Activated CD4-positive, alpha-beta T cell treated with anti-CD3 and anti-CD28 coated beads for 36 hours (primary cell): ENCODE data around the gene STARD13. TPM values are rescaled to one million over a fixed set of nuclear protein-coding genes. Genes with fewer than 3 reads are reported as not detected.

Experiments used
- ATAC-seq: fragments of 200-7000 bp; cut with Tn5 transposase; one replicate; pipeline ENCODE4 v1.10.0; 2021; ENCODE audit warnings: mild to moderate bottlenecking, moderate library complexity
- CTCF ChIA-PET: fragments of 350-600 bp; sonication (Branson Sonifier 250); formaldehyde crosslinking; loops from one replicate; lab custom pipeline; 2021; ENCODE audit warnings: antibody characterized with exemption; lab: Charles Lee
- POLR2A ChIA-PET: fragments of 350-600 bp; sonication (Branson Sonifier 250); formaldehyde crosslinking; loops from one replicate; lab custom pipeline; 2021; ENCODE audit warnings: antibody characterized with exemption, inconsistent platforms; lab: Charles Lee
- DNase-seq: peaks from one replicate; pipeline ENCODE4 v3.0.0-alpha.2; 2020
- H3K27ac Mint-ChIP-seq: one replicate; pipeline ENCODE4 v1.8.0; 2021; ENCODE audit warnings: mixed read lengths
- H3K27me3 Mint-ChIP-seq: one replicate; pipeline ENCODE4 v1.8.0; 2021; ENCODE audit warnings: mixed read lengths
- H3K36me3 Mint-ChIP-seq: one replicate; pipeline ENCODE4 v1.8.0; 2021; ENCODE audit warnings: low read depth, mixed read lengths
- H3K4me1 Mint-ChIP-seq: one replicate; pipeline ENCODE4 v1.8.0; 2021; ENCODE audit warnings: mixed read lengths
- H3K4me3 Mint-ChIP-seq: one replicate; pipeline ENCODE4 v1.8.0; 2021; ENCODE audit warnings: mild to moderate bottlenecking, moderate library complexity, mixed read lengths
- H3K9me3 Mint-ChIP-seq: one replicate; pipeline ENCODE4 v1.8.0; 2021; ENCODE audit warnings: low read depth, mixed read lengths
- intact Hi-C, 2 experiments: fragments of 100-400 bp; cut with DNase I in 1 of 2; cut with micrococcal nuclease in 1 of 2; formaldehyde crosslinking; loops; one replicate each; pipeline versions ENCODE4 v1.14.2 to v1.15.1; 2022 to 2024; cut with DNase I, micrococcal nuclease
- total RNA-seq, 2 experiments: library from RNA; stranded (reverse); gene quantifications; one replicate each; pipeline ENCODE4 v1.2.3, GENCODE V29; 2021

The STARD13 gene
- total RNA-seq, 2 experiments from 2014 or later, result 0.35 to 0.57 TPM

DNA sequence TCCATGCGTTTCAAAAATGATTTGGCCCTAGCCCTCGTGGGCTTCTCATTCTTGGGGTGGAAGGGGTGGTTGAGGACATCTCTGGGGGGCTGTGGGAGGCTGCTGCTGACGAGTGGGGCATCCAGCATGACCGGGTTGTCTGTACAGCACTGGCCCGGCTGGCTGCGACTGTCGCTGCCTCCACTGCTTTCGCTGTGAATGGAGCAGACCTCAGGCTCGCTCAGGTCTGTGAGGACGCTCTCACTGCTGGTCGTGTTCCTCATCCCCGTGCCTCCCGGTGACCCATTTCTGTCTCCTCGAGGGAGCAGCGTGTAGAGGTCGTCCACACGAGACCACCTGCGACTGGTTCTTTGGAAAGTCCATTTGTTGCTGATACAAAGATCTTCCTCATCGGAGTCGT is 155.7 kb downstream of the STARD13 start:
- peaks cover 6% of the 10 kb centered on the region for H3K4me1 Mint-ChIP-seq
- POLR2A ChIA-PET, result no interaction called here
- intact Hi-C loops, result no loop called here
- H3K27me3 Mint-ChIP-seq, result peaks cover 2% of the 10 kb centered on the region
- DNase-seq (no peak), ATAC-seq (no peak)
- no peak overlapping the region for H3K27ac Mint-ChIP-seq
- no peaks in the 10 kb centered on the region for H3K36me3 Mint-ChIP-seq
- H3K4me3 Mint-ChIP-seq, result no peak overlapping the region
- CTCF ChIA-PET, result no interaction called here
- H3K9me3 Mint-ChIP-seq, result peaks cover 1% of the 10 kb centered on the region

DNA sequence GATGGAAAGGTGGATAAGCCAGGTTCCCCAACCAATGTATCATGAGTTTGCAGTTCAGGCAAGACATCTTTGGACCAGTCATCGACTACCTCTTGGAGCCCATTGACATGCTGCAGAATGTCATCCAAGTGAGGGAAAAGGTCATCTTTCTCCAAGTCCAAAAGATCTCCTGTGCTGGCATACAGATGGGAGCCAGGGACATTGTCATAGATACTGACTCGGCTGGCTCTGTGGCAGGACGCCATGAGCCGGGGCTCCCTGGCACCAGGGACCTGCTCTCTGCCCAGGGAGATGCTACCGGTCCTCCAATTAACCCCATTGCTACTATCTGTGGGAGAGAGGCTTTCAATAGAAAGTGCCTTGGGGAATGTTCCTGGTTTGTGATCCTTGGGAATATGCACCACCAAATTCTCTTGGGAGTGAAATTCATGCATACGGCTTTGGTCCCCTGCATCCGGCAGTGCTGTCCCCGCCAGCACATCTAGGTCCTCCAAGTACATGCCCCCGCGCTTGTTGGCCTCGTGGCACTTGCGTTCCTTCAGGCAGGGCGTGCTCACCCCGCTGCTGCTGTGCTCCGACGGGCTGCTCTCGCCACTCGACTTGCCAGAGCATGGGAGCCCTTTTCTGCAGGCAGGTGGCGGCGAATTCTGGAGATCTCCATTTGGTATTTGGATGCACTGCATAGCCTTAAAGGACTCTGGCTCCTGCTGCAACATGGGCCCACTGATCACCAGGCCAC is 156.3 kb downstream of the STARD13 start:
- no peaks in the 10 kb centered on the region for H3K36me3 Mint-ChIP-seq
- intact Hi-C loops, result no loop called here

DNA sequence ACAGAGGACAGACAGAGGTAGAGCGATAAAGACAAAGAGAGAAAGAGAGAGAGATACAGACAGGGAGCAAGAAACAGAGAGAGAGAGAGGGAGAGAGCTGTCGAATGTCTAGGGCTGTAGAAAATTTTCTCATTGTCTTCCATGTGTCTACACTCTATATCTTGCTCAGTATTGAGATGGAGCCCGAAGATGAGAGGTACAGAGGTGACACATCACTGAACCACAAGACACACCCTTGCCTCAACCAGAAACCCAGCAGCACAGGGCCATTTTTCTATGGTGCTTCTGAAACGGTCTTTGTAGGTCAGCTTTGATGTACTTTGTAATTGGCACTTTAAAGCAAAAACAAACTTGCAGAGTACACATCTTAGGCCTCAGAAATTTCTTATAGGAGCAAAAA is 157.4 kb downstream of the STARD13 start:
- H3K9me3 Mint-ChIP-seq, result peaks cover 1% of the 10 kb centered on the region
- ATAC-seq, result no peak
- no peaks in the 10 kb centered on the region for H3K36me3 Mint-ChIP-seq
- peaks cover 2% of the 10 kb centered on the region for H3K27me3 Mint-ChIP-seq
- H3K4me3 Mint-ChIP-seq, result no peak overlapping the region
- CTCF ChIA-PET, result no interaction called here
- POLR2A ChIA-PET, result no interaction called here
- no peak overlapping the region for H3K27ac Mint-ChIP-seq
- peaks cover 6% of the 10 kb centered on the region for H3K4me1 Mint-ChIP-seq
- intact Hi-C loops, result no loop called here
- no peak for DNase-seq

More for the DNA sequence above, 156.3 kb downstream of the STARD13 start:
- Mint-ChIP-seq H3K9me3 (peaks cover 1% of the 10 kb centered on the region), H3K4me3 (no peak overlapping the region), H3K27me3 (peaks cover 2% of the 10 kb centered on the region), H3K27ac (no peak overlapping the region), H3K4me1 (peaks cover 6% of the 10 kb centered on the region)
- ATAC-seq, result no peak
- POLR2A ChIA-PET, result no interaction called here
- CTCF ChIA-PET, result no interaction called here
- DNase-seq, result no peak

DNA sequence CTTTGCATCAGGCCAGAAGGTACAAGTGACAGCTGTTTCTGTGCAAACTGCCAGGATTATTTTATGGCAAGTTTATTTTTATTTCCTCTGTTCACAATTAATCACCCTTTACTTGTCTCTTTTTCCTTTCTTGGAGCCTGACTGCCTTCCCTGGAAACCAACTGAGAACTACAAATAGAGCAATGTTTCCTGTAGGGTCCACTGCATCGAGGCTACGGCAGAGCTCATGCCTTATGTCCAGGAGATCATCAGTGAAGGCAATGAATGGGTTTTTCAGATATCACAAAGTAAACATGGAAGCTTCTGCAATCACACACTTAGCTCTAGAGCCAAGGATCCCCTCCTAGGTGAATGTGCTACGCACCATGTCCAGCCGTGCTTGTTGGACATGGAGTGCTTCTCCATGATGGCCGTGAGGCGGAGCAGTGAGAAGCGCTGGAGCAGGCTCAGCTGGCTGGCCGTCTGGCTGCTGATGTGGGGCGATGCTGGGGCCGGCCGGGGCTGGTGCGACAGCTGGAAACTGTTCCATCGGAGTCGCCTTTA is 158.5 kb downstream of the STARD13 start:
- ChIA-PET CTCF (no interaction called here), POLR2A (no interaction called here)
- H3K4me3 Mint-ChIP-seq, result no peak overlapping the region
- H3K4me1 Mint-ChIP-seq, result no peaks in the 10 kb centered on the region
- H3K36me3 Mint-ChIP-seq, result no peaks in the 10 kb centered on the region
- H3K27ac Mint-ChIP-seq, result no peak overlapping the region
- no peaks in the 10 kb centered on the region for H3K9me3 Mint-ChIP-seq
- no peak for DNase-seq
- H3K27me3 Mint-ChIP-seq, result peaks cover 2% of the 10 kb centered on the region
- intact Hi-C loops, result no loop called here
- no peak for ATAC-seq

DNA sequence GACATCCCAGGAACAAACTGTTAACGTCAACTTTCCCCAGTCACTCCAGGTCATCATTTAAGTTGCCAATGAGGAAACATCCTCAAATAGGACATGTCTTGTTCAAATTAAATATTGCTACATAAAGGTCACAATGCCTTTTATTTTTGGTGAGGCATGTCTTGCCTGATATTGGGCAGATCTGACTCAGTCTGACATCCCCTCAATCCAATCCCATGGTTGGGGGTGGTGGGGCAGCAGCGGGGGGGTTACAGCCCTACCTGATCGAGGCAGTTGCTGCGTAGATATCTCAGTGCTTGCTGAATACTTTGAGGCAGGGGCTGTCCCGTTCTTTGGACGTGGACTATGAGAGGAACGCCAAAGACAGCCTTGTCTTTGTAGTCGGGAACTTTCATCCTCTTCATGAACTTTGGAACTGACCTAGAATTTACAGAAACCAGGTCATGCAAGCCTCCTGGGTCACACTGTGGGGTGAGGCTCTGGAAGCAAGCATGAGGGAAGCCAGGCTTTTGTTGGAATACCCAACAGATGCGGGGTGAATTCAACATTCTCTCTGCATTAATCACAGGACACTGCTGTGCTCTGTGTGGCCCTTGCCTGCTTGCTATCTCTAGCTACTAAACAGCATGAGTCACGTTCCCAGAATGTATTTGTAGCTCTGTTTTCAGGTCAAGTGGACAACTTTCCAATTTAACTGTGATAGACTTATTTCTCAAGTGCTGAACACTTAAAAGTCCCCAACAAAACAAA is 159.6 kb downstream of the STARD13 start:
- H3K4me3 Mint-ChIP-seq, result no peak overlapping the region
- intact Hi-C loops, result no loop called here
- ChIA-PET CTCF (interaction anchor here (1.1 kb wide), 1 partner anchor 15 kb away, joined by 3 read pairs; no protein-coding TSS in a partner anchor), POLR2A (no interaction called here)
- no peaks in the 10 kb centered on the region for H3K36me3 Mint-ChIP-seq
- DNase-seq (no peak), ATAC-seq (no peak)
- H3K27ac Mint-ChIP-seq, result no peak overlapping the region
- no peaks in the 10 kb centered on the region for H3K9me3 Mint-ChIP-seq
- no peaks in the 10 kb centered on the region for H3K4me1 Mint-ChIP-seq
- peaks cover 2% of the 10 kb centered on the region for H3K27me3 Mint-ChIP-seq

DNA sequence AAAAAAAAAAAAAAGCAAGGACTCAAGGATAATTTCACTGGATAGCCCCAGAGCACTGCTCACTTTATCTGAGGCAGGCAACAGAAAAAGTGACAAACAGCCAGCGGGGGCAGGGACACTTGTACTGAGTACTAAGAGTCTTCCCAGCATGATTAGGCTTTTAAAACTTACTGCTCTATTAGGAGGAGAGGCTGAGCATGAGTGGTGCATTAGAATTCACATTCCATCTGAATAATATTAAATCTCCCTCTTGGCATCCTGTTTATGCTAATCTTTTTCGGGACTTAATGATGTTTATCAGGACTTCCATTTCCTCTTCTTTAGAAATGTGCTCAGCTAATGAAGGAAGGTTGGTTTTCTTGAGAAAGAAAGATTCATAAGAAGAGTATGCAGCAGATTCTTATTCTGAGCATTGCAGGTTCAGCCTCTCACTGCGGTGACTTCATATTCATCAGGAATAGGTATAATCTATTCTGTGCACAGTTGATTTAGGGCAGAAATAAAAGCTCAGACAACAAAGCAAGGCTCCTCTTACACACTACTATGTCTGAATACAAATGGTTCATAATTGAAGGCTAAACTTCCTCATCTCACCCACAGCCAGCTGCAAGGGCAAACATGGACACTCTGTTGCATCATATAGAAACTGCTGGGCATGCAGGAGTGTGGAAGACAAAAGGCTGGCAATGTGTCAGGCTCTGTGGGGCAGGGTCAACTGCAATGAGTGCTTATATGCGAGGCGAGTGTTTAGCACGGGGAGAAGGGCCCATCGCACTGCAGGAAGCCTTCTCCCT is 162.3 kb downstream of the STARD13 start:
- intact Hi-C loops, result no loop called here
- no peak for DNase-seq
- H3K27ac Mint-ChIP-seq, result no peak overlapping the region
- ChIA-PET CTCF (no interaction called here), POLR2A (no interaction called here)
- H3K9me3 Mint-ChIP-seq, result no peaks in the 10 kb centered on the region
- H3K27me3 Mint-ChIP-seq, result peaks cover 3% of the 10 kb centered on the region
- no peaks in the 10 kb centered on the region for H3K4me1 Mint-ChIP-seq
- no peaks in the 10 kb centered on the region for H3K36me3 Mint-ChIP-seq
- H3K4me3 Mint-ChIP-seq, result no peak overlapping the region
- no peak for ATAC-seq

DNA sequence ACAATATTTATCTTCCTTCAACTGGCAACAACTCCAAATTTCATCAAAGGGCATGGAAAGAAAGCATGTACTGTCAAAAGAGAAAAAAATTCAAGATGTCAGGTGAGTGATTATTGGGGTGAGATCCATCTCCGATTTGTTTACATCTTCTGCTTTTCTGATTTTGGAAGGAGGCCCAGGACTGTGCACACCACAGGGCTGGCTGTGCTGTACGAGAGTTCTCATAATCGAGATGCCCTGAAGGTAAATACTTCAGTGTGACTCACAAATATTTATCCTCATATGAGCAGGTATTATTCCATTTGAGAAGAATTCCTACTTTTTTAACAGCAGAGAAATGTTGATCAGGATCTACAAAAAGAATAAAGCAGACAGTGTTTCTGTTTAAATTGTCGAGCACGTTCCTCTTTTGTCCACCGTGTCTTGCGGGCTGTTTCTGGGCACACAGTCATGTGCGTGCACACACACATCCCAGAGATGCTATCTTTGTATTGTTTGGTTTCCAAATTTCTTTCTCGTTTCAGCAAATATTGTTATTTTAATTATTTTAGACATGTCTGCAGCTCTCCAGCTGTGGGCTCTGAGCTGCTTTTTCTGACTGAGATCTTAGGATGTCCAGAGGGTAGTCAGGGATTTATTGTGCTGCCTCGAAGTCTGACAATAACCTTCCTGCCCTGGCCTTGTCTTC is 165.6 kb downstream of the STARD13 start:
- peaks cover 3% of the 10 kb centered on the region for H3K27me3 Mint-ChIP-seq
- no peaks in the 10 kb centered on the region for H3K4me1 Mint-ChIP-seq
- no peak overlapping the region for H3K4me3 Mint-ChIP-seq
- no peaks in the 10 kb centered on the region for H3K9me3 Mint-ChIP-seq
- ATAC-seq (no peak), DNase-seq (no peak)
- H3K27ac Mint-ChIP-seq, result no peak overlapping the region
- CTCF ChIA-PET, result no interaction called here
- POLR2A ChIA-PET, result no interaction called here
- intact Hi-C loops, result no loop called here
- no peaks in the 10 kb centered on the region for H3K36me3 Mint-ChIP-seq

DNA sequence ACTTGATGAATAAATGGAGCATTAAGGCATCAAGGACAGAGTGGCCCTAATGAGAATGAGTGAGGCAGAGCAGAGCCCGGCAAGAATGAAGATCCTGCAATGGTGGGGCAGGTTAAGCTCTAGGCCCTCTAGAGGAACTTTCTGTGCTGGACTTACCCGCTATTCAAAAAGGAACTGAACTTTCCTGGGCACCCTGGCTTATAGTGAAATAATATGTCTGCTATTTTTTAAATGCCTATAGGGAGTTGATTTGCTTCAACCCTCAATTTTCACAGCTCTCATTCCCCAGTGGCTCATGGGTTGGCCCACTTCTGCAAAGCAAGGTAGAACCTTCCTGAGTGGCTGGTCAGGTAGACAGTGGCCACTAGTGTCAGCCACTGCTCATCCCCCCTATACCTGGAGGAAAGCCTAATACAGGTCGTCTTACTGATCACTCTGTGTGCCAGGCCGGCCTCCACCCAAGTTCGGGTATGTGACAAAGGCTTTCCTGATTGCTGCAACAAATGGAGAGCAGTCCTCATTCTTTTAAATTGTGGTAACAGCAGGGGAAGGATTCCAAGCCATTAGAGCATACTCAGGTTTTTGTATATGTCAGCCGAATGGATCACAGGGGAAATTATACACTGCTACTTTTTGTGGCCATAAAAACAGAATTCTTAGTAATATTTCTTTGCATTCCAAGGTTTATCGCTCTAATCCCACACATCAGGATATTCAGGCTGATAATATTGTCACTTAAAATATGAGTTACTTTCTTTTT is 166.4 kb downstream of the STARD13 start:
- POLR2A ChIA-PET, result no interaction called here
- no peaks in the 10 kb centered on the region for H3K4me1 Mint-ChIP-seq
- H3K36me3 Mint-ChIP-seq, result no peaks in the 10 kb centered on the region
- intact Hi-C loops, result no loop called here
- ATAC-seq (no peak), DNase-seq (no peak)
- no peak overlapping the region for H3K27ac Mint-ChIP-seq
- no peaks in the 10 kb centered on the region for H3K9me3 Mint-ChIP-seq
- CTCF ChIA-PET, result no interaction called here
- peaks cover 3% of the 10 kb centered on the region for H3K27me3 Mint-ChIP-seq
- H3K4me3 Mint-ChIP-seq, result no peak overlapping the region

DNA sequence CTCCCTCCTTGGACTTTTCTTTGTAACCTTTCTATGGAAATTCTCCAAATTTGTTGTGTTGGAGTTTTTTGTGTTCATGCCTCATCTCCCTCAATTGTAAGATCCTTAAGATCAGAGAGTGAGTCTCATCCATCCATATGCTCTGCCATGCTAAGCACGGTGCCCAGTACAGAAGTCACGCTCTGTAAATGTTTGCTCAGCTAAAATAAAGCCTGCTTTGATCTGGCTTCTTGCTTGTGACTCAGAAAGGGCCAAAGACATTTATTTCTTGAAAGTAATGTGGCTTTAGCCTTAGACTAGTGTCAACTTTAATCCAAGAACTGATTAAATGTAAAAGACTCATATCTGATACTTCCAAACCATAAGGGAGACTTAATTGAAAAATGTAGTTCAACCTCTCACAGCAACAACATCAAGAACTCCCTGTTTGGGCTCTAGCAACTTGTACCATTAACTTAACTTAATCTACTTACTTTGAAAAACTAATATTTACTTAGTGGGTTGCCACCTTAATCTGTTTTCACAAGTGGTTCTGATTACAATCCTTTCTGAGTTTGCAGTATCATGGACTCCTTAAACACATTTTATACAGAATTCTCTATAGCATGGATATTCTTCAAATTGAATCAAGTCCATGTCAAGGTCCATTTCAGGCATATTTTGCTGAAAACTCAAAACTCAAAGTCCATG is 169.1 kb downstream of the STARD13 start:
- Mint-ChIP-seq H3K4me1 (no peaks in the 10 kb centered on the region), H3K27ac (no peak overlapping the region), H3K9me3 (no peaks in the 10 kb centered on the region), H3K36me3 (no peaks in the 10 kb centered on the region), H3K27me3 (peaks cover 3% of the 10 kb centered on the region), H3K4me3 (no peak overlapping the region)
- DNase-seq (no peak), ATAC-seq (no peak)
- POLR2A ChIA-PET, result no interaction called here
- CTCF ChIA-PET, result no interaction called here
- intact Hi-C loops, result no loop called here

DNA sequence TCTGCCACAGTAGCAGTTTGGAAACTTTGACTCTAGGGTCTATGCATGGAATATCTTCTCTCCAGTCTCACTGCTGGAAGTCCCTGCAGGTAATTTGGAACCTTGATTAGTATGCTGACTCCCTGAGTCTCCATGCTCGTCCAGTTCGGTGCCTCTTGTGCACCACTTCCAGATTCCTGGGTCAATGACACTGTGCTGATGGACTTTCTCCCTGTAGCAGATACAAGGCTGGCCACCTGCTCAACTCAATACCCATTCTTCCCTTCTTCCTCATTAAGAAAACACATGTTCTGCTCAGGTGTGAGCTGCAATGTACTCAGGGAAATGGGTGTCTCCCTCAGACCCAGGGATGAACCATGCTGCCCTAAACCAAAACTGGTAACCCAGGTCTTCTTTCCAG is 170.3 kb downstream of the STARD13 start:
- H3K9me3 Mint-ChIP-seq, result no peaks in the 10 kb centered on the region
- ATAC-seq (no peak), DNase-seq (no peak)
- no peak overlapping the region for H3K4me3 Mint-ChIP-seq
- no peaks in the 10 kb centered on the region for H3K36me3 Mint-ChIP-seq
- intact Hi-C loops, result no loop called here
- ChIA-PET POLR2A (no interaction called here), CTCF (no interaction called here)
- no peak overlapping the region for H3K27ac Mint-ChIP-seq
- H3K27me3 Mint-ChIP-seq, result peaks cover 3% of the 10 kb centered on the region
- no peaks in the 10 kb centered on the region for H3K4me1 Mint-ChIP-seq
